ENCODE data around the gene SEL1L2. TPM values are rescaled to one million over a fixed set of nuclear protein-coding genes. Genes with fewer than 3 reads are reported as not detected.

SEL1L2 gene
- polyA plus RNA-seq, 1 experiment, result not detected

GRCh38 chr20:13874394-13875157, 115.8 kb downstream of the SEL1L2 start:
- H3K4me3 ChIP-seq (ENCODE audit: low read depth, low read length), result no peak overlapping the region
- H3K9me3 ChIP-seq (ENCODE audit: control insufficient read depth, insufficient read depth, low read length), result no peaks in the 10 kb centered on the region
- H3K27me3 ChIP-seq (ENCODE audit: control insufficient read depth, insufficient read depth, low read length), result no peaks in the 10 kb centered on the region
- POLR2A ChIA-PET, result no interaction called here
- DNase-seq (ENCODE audit: low read depth, low spot score), result no peak
- CTCF ChIA-PET, result no interaction called here
- no peak for TF ChIP-seq CTCF (IDR thresholded peaks at IDR 0.05; ENCODE audit: low read depth, low read length)
- H3K27ac ChIP-seq (ENCODE audit: low read depth, low read length), result no peak overlapping the region

GRCh38 chr20:13873831-13874230, 116.6 kb downstream of the SEL1L2 start:
- TF ChIP-seq CTCF (IDR thresholded peaks at IDR 0.05; ENCODE audit: low read depth, low read length), result no peak
- H3K27me3 ChIP-seq (ENCODE audit: control insufficient read depth, insufficient read depth, low read length), result no peaks in the 10 kb centered on the region
- no peaks in the 10 kb centered on the region for H3K9me3 ChIP-seq (ENCODE audit: control insufficient read depth, insufficient read depth, low read length)
- ChIA-PET CTCF (no interaction called here), POLR2A (no interaction called here)
- H3K4me3 ChIP-seq (ENCODE audit: low read depth, low read length), result no peak overlapping the region
- DNase-seq (ENCODE audit: low read depth, low spot score), result no peak
- H3K27ac ChIP-seq (ENCODE audit: low read depth, low read length), result no peak overlapping the region

- no peak for TF ChIP-seq CTCF (IDR thresholded peaks at IDR 0.05; ENCODE audit: low read depth, low read length)
- H3K9me3 ChIP-seq (ENCODE audit: control insufficient read depth, insufficient read depth, low read length), result no peaks in the 10 kb centered on the region
- ChIA-PET CTCF (no interaction called here), POLR2A (no interaction called here)
- no peak overlapping the region for H3K27ac ChIP-seq (ENCODE audit: low read depth, low read length)
- no peak for DNase-seq (ENCODE audit: low read depth, low spot score)
- H3K27me3 ChIP-seq (ENCODE audit: control insufficient read depth, insufficient read depth, low read length), result no peaks in the 10 kb centered on the region
- H3K4me3 ChIP-seq (ENCODE audit: low read depth, low read length), result no peak overlapping the region
Measured at GRCh38 chr20:13870170-13870748, 120.2 kb downstream of the SEL1L2 start.

- CTCF ChIA-PET, result no interaction called here
- no peak overlapping the region for H3K27ac ChIP-seq (ENCODE audit: low read depth, low read length)
- DNase-seq (ENCODE audit: low read depth, low spot score), result no peak
- POLR2A ChIA-PET, result no interaction called here
- no peaks in the 10 kb centered on the region for H3K27me3 ChIP-seq (ENCODE audit: control insufficient read depth, insufficient read depth, low read length)
- TF ChIP-seq CTCF (IDR thresholded peaks at IDR 0.05; ENCODE audit: low read depth, low read length), result no peak
- H3K9me3 ChIP-seq (ENCODE audit: control insufficient read depth, insufficient read depth, low read length), result no peaks in the 10 kb centered on the region
- no peak overlapping the region for H3K4me3 ChIP-seq (ENCODE audit: low read depth, low read length)
Measured at GRCh38 chr20:13868331-13868730, 122.1 kb downstream of the SEL1L2 start.

- TF ChIP-seq CTCF (IDR thresholded peaks at IDR 0.05; ENCODE audit: low read depth, low read length), result no peak
- H3K9me3 ChIP-seq (ENCODE audit: control insufficient read depth, insufficient read depth, low read length), result no peaks in the 10 kb centered on the region
- no peaks in the 10 kb centered on the region for H3K27me3 ChIP-seq (ENCODE audit: control insufficient read depth, insufficient read depth, low read length)
- H3K4me3 ChIP-seq (ENCODE audit: low read depth, low read length), result no peak overlapping the region
- CTCF ChIA-PET, result no interaction called here
- POLR2A ChIA-PET, result no interaction called here
- H3K27ac ChIP-seq (ENCODE audit: low read depth, low read length), result no peak overlapping the region
- DNase-seq (ENCODE audit: low read depth, low spot score), result no peak
Measured at GRCh38 chr20:13865791-13866351, 124.5 kb downstream of the SEL1L2 start.

Data from AG04450 (cell line).